ENCODE measurements around the gene PITPNM1. TPM values are rescaled to one million over a fixed set of nuclear protein-coding genes. Genes with fewer than 3 reads are reported as not detected.
A peak's percentile ranks its signal among the peaks of the same experiment; 100 is the strongest.
"Not testable (repeated sequence)": the region's sequence is repeated elsewhere in the genome, so short reads cannot be mapped to it uniquely, and the experiment has no call there.

PITPNM1 gene
- polyA plus RNA-seq (2013, experiment 1 of 2), result 43.8 TPM
- polyA plus RNA-seq (2013, experiment 2 of 2), result 35.4 TPM

DNA sequence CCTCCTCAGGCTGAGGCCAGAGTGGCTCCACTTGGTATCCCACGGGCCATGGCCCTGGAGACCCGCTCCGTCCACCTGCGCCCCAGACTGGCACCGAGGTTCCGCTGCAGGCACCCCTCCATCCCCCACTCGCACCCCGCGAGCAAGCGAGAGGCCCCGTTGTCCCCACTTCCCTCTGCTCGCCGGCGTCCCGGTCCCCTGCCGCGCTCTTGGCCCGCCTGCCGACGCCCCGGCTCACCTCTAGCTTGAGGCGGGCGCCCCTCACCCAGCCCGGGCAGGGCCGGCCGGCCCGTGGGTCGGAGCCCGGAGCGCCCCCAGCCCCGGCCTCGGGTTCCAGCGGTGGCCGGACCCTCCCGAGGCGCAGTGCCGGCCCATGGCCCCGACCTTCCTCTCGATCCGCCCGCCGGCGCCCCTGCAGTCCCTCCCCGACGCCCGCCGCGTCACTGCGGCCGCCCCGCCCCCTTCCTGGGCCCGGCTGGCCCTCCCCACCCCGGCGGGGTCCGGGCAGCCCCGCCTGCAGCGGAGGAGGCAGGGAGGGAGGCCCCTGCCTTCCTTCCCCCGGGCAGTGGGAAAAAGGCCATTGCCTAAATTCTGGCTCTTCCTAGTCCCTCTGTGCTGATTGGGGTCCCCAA is at the start of gene PITPNM1:
Gene PITPNM1 (minus strand): TSS at position 414 of the 632 bp plus-strand sequence. CDS start 1,183 bp downstream, outside the sequence.
- Histone ChIP-seq H3K9me3 (ENCODE audit: control insufficient read depth, low read length) (no peaks in the 10 kb centered on the region), H3K36me3 (ENCODE audit: control insufficient read depth, insufficient read depth, low read length) (peaks cover 27% of the 10 kb centered on the region), H3K27ac (ENCODE audit: low read depth, low read length, severe bottlenecking) (peak within 1 kb of the TSS; percentile 73), H3K4me1 (ENCODE audit: control insufficient read depth, insufficient read depth, low read length, poor library complexity, severe bottlenecking) (peaks cover 24% of the 10 kb centered on the region), H3K4me3 (ENCODE audit: extremely low read depth, insufficient read depth, low read length, poor library complexity, severe bottlenecking) (peak within 1 kb of the TSS; percentile 81)
- WGBS, 2 experiments (ENCODE audit: insufficient coverage in 2 of 2), result 0% methylated on average over 31 to 55 of the region's 58 CpGs

DNA sequence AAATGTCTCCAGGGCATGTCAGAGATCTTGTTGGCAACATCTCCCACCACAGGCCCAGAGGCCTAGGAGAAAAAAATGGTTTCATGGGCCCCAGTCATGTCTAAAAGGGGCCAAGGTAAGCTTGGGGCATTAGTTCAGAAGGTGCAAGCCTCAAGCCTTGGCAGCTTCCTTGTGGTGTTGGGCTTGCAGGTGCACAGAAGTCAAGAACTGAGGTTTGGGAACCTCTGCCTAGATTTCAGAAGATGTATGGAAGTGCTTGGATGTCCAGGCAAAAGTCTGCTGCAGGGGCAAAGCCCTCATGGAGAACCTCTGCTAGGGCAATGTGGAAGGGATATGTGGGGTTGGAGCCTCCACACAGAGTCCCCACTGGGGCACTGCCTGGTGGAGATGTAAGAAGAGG is 46.5 kb upstream of the PITPNM1 start:
- not testable (repeated sequence) for H3K27ac ChIP-seq (ENCODE audit: low read depth, low read length, severe bottlenecking); H3K4me3 ChIP-seq (ENCODE audit: extremely low read depth, insufficient read depth, low read length, poor library complexity, severe bottlenecking); H3K4me1 ChIP-seq (ENCODE audit: control insufficient read depth, insufficient read depth, low read length, poor library complexity, severe bottlenecking); H3K36me3 ChIP-seq (ENCODE audit: control insufficient read depth, insufficient read depth, low read length)
- H3K9me3 ChIP-seq (ENCODE audit: control insufficient read depth, low read length), result peaks cover 19% of the 10 kb centered on the region

DNA sequence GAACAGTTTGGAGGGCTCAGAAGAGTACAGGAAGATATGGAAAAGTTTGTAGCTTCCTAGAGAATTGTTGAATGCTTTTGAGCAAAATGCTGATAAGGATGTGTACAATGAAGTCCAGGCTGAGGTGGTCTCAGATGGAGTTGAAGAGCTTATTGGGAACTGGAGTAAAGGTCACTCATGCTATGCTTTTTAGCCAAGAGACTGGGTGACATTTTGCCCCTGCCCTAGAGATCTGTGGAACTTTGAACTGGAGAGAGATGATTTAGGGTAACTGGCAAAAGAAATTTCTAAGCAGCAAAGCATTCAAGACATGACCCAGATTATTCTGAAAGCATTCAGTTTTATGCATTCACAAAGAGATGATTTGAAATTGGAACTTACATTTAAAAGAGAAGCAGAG is 46.0 kb upstream of the PITPNM1 start:
- H3K4me1 ChIP-seq (ENCODE audit: control insufficient read depth, insufficient read depth, low read length, poor library complexity, severe bottlenecking), result no peaks in the 10 kb centered on the region
- H3K27ac ChIP-seq (ENCODE audit: low read depth, low read length, severe bottlenecking), result no peak overlapping the region
- no peak overlapping the region for H3K4me3 ChIP-seq (ENCODE audit: extremely low read depth, insufficient read depth, low read length, poor library complexity, severe bottlenecking)
- H3K9me3 ChIP-seq (ENCODE audit: control insufficient read depth, low read length), result peaks cover 19% of the 10 kb centered on the region
- H3K36me3 ChIP-seq (ENCODE audit: control insufficient read depth, insufficient read depth, low read length), result no peaks in the 10 kb centered on the region

DNA sequence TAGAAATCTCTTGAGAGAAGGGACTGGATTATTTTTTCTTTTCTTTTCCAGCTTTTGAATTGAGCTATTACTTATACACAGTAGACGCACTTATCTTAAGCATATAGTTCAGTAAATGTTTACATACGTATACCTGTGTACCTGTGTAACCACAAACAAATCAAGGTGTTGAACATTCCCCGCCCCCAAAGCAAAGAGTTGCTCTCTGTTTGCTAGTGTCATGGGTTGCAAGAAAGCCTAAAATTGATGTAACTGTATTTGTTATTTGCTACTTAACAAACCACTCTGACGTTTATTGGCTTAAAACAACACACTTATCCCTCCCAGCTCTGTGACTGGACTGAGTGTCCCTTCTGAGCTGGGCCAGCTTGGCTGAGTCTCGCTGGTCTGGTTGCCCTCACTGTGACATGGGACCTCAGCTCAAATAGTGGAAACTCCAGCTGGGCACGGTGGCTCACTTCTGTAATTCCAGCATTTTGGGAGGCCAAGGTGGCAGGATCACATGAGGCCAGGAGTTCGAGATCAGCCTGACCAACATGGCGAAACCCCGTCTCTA is 43.5 kb upstream of the PITPNM1 start:
- Histone ChIP-seq H3K4me1 (ENCODE audit: control insufficient read depth, insufficient read depth, low read length, poor library complexity, severe bottlenecking) (no peaks in the 10 kb centered on the region), H3K27ac (ENCODE audit: low read depth, low read length, severe bottlenecking) (no peak overlapping the region), H3K4me3 (ENCODE audit: extremely low read depth, insufficient read depth, low read length, poor library complexity, severe bottlenecking) (no peak overlapping the region), H3K36me3 (ENCODE audit: control insufficient read depth, insufficient read depth, low read length) (no peaks in the 10 kb centered on the region), H3K9me3 (ENCODE audit: control insufficient read depth, low read length) (peaks cover 19% of the 10 kb centered on the region)
- 95 to 97% methylated on average over 6 to 7 of the region's 9 CpGs for WGBS, 2 experiments (ENCODE audit: insufficient coverage in 2 of 2)

DNA sequence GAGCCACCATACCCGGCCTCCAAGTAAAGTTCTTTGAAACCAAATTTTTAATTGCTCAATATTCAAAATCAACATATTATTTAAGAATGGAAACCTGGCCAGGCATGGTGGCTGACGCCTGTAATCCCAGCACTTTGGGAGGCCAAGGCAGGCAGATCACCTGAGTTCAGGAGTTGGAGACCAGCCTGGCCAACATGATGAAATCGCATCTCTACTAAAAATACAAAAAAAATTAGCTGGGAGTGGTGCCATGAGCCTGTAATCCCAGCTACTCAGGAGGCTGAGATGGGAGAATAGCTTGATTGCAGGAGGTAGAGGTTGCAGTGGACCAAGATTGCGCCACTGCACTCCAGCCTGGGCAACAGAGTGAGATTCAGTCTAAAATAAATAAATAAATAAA is 42.9 kb upstream of the PITPNM1 start:
- H3K36me3 ChIP-seq (ENCODE audit: control insufficient read depth, insufficient read depth, low read length); H3K27ac ChIP-seq (ENCODE audit: low read depth, low read length, severe bottlenecking); H3K4me1 ChIP-seq (ENCODE audit: control insufficient read depth, insufficient read depth, low read length, poor library complexity, severe bottlenecking); H3K4me3 ChIP-seq (ENCODE audit: extremely low read depth, insufficient read depth, low read length, poor library complexity, severe bottlenecking): not testable (repeated sequence)
- WGBS, 2 experiments (ENCODE audit: insufficient coverage in 2 of 2), result 90 to 94% methylated on average over 2 to 3 of the region's 4 CpGs
- peaks cover 19% of the 10 kb centered on the region for H3K9me3 ChIP-seq (ENCODE audit: control insufficient read depth, low read length)

DNA sequence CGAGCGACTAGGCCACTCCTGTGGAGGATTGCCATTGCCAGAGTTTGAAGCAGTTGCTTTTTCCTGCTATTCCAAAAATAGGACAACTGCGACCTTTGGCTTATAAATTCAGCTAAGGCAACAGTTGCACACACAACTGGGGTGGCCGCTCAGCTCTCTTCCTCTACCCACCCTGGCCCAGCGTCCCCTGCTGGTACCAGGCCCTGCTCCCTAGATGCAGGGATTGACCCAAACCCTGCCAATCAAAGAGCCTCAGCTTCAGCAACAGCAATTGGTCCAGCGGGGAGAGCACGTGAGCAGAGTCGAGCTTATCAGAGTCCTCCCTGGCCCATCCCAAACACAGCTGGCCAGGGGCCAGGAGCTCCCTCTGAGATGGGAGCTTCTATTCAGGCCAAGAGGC is 40.1 kb upstream of the PITPNM1 start:
- Histone ChIP-seq H3K27ac (ENCODE audit: low read depth, low read length, severe bottlenecking) (no peak overlapping the region), H3K9me3 (ENCODE audit: control insufficient read depth, low read length) (peaks cover 5% of the 10 kb centered on the region), H3K4me3 (ENCODE audit: extremely low read depth, insufficient read depth, low read length, poor library complexity, severe bottlenecking) (no peak overlapping the region), H3K4me1 (ENCODE audit: control insufficient read depth, insufficient read depth, low read length, poor library complexity, severe bottlenecking) (no peaks in the 10 kb centered on the region), H3K36me3 (ENCODE audit: control insufficient read depth, insufficient read depth, low read length) (no peaks in the 10 kb centered on the region)
- 88 to 92% methylated on average over 5 of the region's 8 CpGs for WGBS, 2 experiments (ENCODE audit: insufficient coverage in 2 of 2)

DNA sequence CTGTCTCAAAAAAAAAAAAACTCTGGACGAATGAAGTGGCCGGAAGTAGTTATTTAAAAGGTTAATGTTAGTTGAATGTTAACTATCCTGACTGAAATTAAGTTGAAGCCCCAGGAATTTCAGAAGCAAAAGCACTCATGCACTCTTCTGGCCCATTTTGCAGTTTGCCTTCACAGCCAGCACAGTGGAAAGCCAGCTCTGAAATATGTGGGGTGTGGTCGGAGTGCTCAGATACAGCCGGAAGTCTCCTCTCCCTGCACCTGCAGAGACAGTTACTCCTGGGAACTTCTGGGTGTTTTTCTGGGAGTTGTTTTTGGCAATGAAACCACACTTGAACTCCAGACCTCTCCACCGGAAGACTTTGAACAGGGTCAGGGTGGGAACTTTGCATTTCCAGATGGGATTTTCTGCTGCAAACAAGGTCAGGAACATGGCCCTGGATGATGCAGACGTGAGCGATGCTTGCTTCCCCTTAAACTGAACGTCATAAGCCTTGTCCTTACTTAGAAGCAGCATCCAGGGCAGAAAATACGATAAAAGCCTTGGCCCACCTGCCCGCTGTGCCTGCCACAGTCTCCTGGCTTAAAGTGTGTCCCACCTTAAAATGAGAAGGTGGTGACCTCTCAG is 39.6 kb upstream of the PITPNM1 start:
- no peak overlapping the region for H3K4me3 ChIP-seq (ENCODE audit: extremely low read depth, insufficient read depth, low read length, poor library complexity, severe bottlenecking)
- no peaks in the 10 kb centered on the region for H3K36me3 ChIP-seq (ENCODE audit: control insufficient read depth, insufficient read depth, low read length)
- 92 to 93% methylated on average over 9 to 10 of the region's 10 CpGs for WGBS, 2 experiments (ENCODE audit: insufficient coverage in 2 of 2)
- H3K27ac ChIP-seq (ENCODE audit: low read depth, low read length, severe bottlenecking), result no peak overlapping the region
- peaks cover 1% of the 10 kb centered on the region for H3K9me3 ChIP-seq (ENCODE audit: control insufficient read depth, low read length)
- H3K4me1 ChIP-seq (ENCODE audit: control insufficient read depth, insufficient read depth, low read length, poor library complexity, severe bottlenecking), result no peaks in the 10 kb centered on the region

DNA sequence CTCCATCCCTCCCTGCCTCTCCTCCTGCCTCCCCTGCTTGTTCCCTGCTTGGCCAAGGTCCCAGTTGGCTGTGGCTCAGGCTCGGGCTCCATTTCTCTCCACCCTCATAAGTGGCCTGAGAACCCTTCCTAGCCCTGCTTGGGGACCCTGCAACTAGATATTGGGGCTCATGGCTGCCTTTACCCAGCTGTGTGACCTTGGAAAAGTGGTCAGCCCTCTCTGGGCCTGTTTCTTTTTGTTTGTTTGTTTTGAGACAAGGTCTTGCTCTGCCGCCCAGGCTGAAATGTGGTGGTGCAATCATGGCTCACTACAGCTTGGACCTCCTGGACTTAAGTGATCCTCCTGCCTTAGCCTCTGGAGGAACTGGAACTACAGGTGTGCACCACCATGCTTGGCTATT is 38.4 kb upstream of the PITPNM1 start:
- Histone ChIP-seq H3K36me3 (ENCODE audit: control insufficient read depth, insufficient read depth, low read length) (no peaks in the 10 kb centered on the region), H3K27ac (ENCODE audit: low read depth, low read length, severe bottlenecking) (no peak overlapping the region), H3K4me1 (ENCODE audit: control insufficient read depth, insufficient read depth, low read length, poor library complexity, severe bottlenecking) (no peaks in the 10 kb centered on the region), H3K4me3 (ENCODE audit: extremely low read depth, insufficient read depth, low read length, poor library complexity, severe bottlenecking) (no peak overlapping the region), H3K9me3 (ENCODE audit: control insufficient read depth, low read length) (no peaks in the 10 kb centered on the region)
- WGBS, 2 experiments (ENCODE audit: insufficient coverage in 2 of 2), result 88 to 90% methylated on average over 1 to 2 of the region's 2 CpGs

DNA sequence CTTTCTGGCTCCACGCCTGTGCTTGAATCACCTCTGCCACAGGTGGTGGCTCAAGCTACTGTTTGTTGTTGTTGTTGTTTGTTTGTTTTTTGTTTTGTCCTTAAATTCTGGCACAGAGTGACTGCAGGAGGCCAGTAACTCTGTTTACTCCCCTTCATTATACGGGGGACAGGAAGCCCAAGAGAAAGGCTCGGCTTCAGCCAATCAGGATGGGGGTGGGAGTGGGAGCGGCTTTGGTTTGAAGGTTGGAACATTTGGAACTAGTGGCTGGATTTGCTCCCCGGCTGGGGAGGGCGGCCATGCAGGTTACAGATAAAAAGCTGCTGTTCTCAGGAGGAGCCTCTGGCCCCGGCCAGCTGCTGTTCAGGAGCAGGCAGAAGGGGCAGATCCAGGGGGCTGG is 37.8 kb upstream of the PITPNM1 start:
- Histone ChIP-seq H3K9me3 (ENCODE audit: control insufficient read depth, low read length) (no peaks in the 10 kb centered on the region), H3K4me1 (ENCODE audit: control insufficient read depth, insufficient read depth, low read length, poor library complexity, severe bottlenecking) (no peaks in the 10 kb centered on the region), H3K27ac (ENCODE audit: low read depth, low read length, severe bottlenecking) (no peak overlapping the region), H3K36me3 (ENCODE audit: control insufficient read depth, insufficient read depth, low read length) (no peaks in the 10 kb centered on the region), H3K4me3 (ENCODE audit: extremely low read depth, insufficient read depth, low read length, poor library complexity, severe bottlenecking) (no peak overlapping the region)
- WGBS, 2 experiments (ENCODE audit: insufficient coverage in 2 of 2), result 68 to 78% methylated on average over 3 to 4 of the region's 7 CpGs

DNA sequence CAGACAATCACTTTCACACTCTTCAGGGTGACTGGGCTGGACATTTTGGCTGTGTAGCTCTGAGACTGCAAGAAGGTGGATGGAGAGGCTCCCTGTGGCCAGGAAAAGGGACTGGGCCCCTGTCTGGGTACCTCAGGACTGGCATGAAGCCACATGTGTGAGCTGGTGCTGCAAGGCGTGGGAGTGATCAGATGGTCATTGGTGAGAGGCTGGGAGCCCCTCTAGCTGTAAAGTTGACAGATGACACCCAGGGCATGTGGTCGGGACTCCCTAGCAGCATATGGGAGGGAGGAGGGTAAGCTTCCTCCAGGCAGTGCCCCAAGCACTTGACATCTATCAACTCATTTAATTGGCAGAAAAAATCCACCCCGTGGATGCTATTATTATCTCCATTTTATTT is 37.0 kb upstream of the PITPNM1 start:
- no peaks in the 10 kb centered on the region for H3K36me3 ChIP-seq (ENCODE audit: control insufficient read depth, insufficient read depth, low read length)
- no peaks in the 10 kb centered on the region for H3K4me1 ChIP-seq (ENCODE audit: control insufficient read depth, insufficient read depth, low read length, poor library complexity, severe bottlenecking)
- no peak overlapping the region for H3K27ac ChIP-seq (ENCODE audit: low read depth, low read length, severe bottlenecking)
- H3K9me3 ChIP-seq (ENCODE audit: control insufficient read depth, low read length), result peaks cover under 1% of the 10 kb centered on the region
- H3K4me3 ChIP-seq (ENCODE audit: extremely low read depth, insufficient read depth, low read length, poor library complexity, severe bottlenecking), result no peak overlapping the region
- 90 to 94% methylated on average over 1 to 2 of the region's 3 CpGs for WGBS, 2 experiments (ENCODE audit: insufficient coverage in 2 of 2)

DNA sequence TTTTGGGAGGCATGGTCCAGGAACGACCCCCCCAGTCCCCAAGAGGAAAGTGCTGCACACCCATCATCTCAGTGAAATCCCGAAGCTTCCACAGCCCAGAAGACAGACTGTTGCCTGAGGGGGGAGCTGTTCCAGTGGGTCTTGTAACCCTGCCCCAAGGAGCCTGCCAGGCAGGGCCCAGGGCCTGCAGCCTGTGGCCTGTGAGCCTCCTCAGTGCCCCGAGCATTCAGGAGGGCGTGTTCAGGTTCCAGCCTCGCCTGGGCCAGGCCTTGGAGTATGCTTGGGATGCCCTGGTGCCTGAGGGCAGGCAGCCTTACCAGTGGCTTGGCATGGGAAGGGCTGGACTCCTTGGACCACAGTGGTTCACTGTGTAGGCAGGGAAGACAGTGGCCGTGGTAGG is 36.0 kb upstream of the PITPNM1 start:
- WGBS, 2 experiments (ENCODE audit: insufficient coverage in 2 of 2), result 80 to 92% methylated on average over 3 to 6 of the region's 6 CpGs
- H3K27ac ChIP-seq (ENCODE audit: low read depth, low read length, severe bottlenecking), result no peak overlapping the region
- H3K4me3 ChIP-seq (ENCODE audit: extremely low read depth, insufficient read depth, low read length, poor library complexity, severe bottlenecking), result no peak overlapping the region
- H3K9me3 ChIP-seq (ENCODE audit: control insufficient read depth, low read length), result peaks cover 7% of the 10 kb centered on the region
- H3K4me1 ChIP-seq (ENCODE audit: control insufficient read depth, insufficient read depth, low read length, poor library complexity, severe bottlenecking), result no peaks in the 10 kb centered on the region
- no peaks in the 10 kb centered on the region for H3K36me3 ChIP-seq (ENCODE audit: control insufficient read depth, insufficient read depth, low read length)
